ENCODE data around the gene RFX5.

- TF ChIP-seq CTCF (IDR thresholded peaks at IDR 0.05) (no peak), POLR2A (IDR thresholded peaks at IDR 0.05) (no peak)
Measured at GRCh38 chr1:151293093-151293492, 54.0 kb downstream of the RFX5 start.
